Duodenal mucosa (tissue), 2 donors: ENCODE data around the gene PPP4R1.

Source experiments
- H3K27ac ChIP-seq: one replicate; pipeline ENCODE4 v1.7.0; 2013; ENCODE audit warnings: low read depth, low read length
- H3K27me3 ChIP-seq, 2 donors: one replicate each; pipeline ENCODE4 v1.7.0; 2013; ENCODE audit warnings: low read length in 2 of 2, control low read depth in 1 of 2; ENCODE audit not compliant: insufficient read depth in 2 of 2, control insufficient read depth in 1 of 2
- H3K36me3 ChIP-seq, 2 donors: one replicate each; pipeline ENCODE4 v1.7.0; 2013; ENCODE audit warnings: low read length in 2 of 2, control low read depth in 1 of 2; ENCODE audit not compliant: insufficient read depth in 2 of 2, control insufficient read depth in 1 of 2
- H3K4me1 ChIP-seq, 2 donors: one replicate each; pipeline ENCODE4 v1.7.0; 2013; ENCODE audit warnings: low read length in 2 of 2, control low read depth in 1 of 2; ENCODE audit not compliant: insufficient read depth in 2 of 2, control insufficient read depth in 1 of 2
- H3K4me3 ChIP-seq, 2 donors: one replicate each; pipeline ENCODE4 v1.7.0; 2013; ENCODE audit warnings: low read length in 2 of 2, low read depth in 1 of 2
- H3K9ac ChIP-seq, 2 donors: one replicate each; pipeline ENCODE4 v1.7.0; 2013; ENCODE audit warnings: low read length in 2 of 2, low read depth in 1 of 2
- H3K9me3 ChIP-seq, 2 donors: one replicate each; pipeline ENCODE4 v1.7.0; 2013; ENCODE audit warnings: low read length in 2 of 2, control low read depth in 1 of 2; ENCODE audit not compliant: control insufficient read depth in 1 of 2

PPP4R1 gene

GRCh38 chr18:9522952-9523351 lies 91.4 kb downstream of the PPP4R1 start:
- peaks cover 18 to 19% of the 10 kb centered on the region in 2 donors for H3K4me1 ChIP-seq
- H3K36me3 ChIP-seq = peaks cover 6 to 18% of the 10 kb centered on the region in 2 donors
- H3K27ac ChIP-seq = no peak overlapping the region
- H3K27me3 ChIP-seq = no peaks in the 10 kb centered on the region
- no peak overlapping the region for H3K4me3 ChIP-seq
- H3K9ac ChIP-seq = no peak overlapping the region
- H3K9me3 ChIP-seq = peaks cover 0 to 4% of the 10 kb centered on the region in 2 donors

GRCh38 chr18:9521770-9522169 lies 92.6 kb downstream of the PPP4R1 start:
- no peak overlapping the region for H3K4me3 ChIP-seq
- peaks cover 2 to 21% of the 10 kb centered on the region in 2 donors for H3K36me3 ChIP-seq
- H3K9ac ChIP-seq = no peak overlapping the region
- peaks cover 18 to 19% of the 10 kb centered on the region in 2 donors for H3K4me1 ChIP-seq
- H3K27ac ChIP-seq = no peak overlapping the region
- no peaks in the 10 kb centered on the region for H3K9me3 ChIP-seq
- H3K27me3 ChIP-seq = no peaks in the 10 kb centered on the region

GRCh38 chr18:9520666-9521065 lies 93.7 kb downstream of the PPP4R1 start:
- Histone ChIP-seq H3K27me3 (no peaks in the 10 kb centered on the region), H3K9ac (no peak overlapping the region), H3K4me1 (peaks cover 18 to 19% of the 10 kb centered on the region in 2 donors), H3K9me3 (no peaks in the 10 kb centered on the region), H3K36me3 (peaks cover 2 to 19% of the 10 kb centered on the region in 2 donors), H3K27ac (no peak overlapping the region), H3K4me3 (no peak overlapping the region)

GRCh38 chr18:9519399-9519798 lies 95.0 kb downstream of the PPP4R1 start:
- H3K4me1 ChIP-seq = peaks cover 18 to 19% of the 10 kb centered on the region in 2 donors
- H3K4me3 ChIP-seq = no peak overlapping the region
- no peaks in the 10 kb centered on the region for H3K9me3 ChIP-seq
- H3K36me3 ChIP-seq = peaks cover 2 to 16% of the 10 kb centered on the region in 2 donors
- H3K27ac ChIP-seq = no peak overlapping the region
- no peak overlapping the region for H3K9ac ChIP-seq
- no peaks in the 10 kb centered on the region for H3K27me3 ChIP-seq

DNA sequence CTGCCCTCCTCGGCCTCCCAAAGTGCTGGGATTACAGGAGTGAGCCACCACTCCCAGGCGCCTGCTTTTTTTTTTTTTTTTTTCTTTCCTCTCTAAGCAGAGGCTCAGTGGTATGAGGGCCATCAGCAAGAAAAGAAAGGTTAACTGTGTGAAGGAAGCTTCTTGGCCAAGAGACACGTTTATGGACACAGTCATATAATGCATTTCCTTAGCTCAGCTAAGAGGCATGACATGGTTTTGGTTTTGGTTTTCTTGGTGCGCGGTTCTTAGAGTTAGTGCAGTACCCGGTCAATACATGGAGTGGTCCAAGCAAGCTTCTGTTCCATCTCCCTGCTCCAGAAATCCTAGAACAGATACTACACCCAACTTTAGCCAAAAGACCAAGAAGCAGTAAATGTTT lies 96.5 kb downstream of the PPP4R1 start:
- Histone ChIP-seq H3K9ac (no peak overlapping the region), H3K4me3 (no peak overlapping the region), H3K27ac (no peak overlapping the region), H3K27me3 (no peaks in the 10 kb centered on the region), H3K9me3 (no peaks in the 10 kb centered on the region), H3K36me3 (peaks cover 2 to 17% of the 10 kb centered on the region in 2 donors), H3K4me1 (peaks cover 15 to 18% of the 10 kb centered on the region in 2 donors)

GRCh38 chr18:9516437-9517064 lies 97.8 kb downstream of the PPP4R1 start:
- Histone ChIP-seq H3K4me3 (no peak overlapping the region), H3K27ac (no peak overlapping the region), H3K9me3 (no peaks in the 10 kb centered on the region), H3K27me3 (no peaks in the 10 kb centered on the region), H3K36me3 (peaks cover 2 to 11% of the 10 kb centered on the region in 2 donors), H3K4me1 (peaks cover 12 to 13% of the 10 kb centered on the region in 2 donors), H3K9ac (no peak overlapping the region)

DNA sequence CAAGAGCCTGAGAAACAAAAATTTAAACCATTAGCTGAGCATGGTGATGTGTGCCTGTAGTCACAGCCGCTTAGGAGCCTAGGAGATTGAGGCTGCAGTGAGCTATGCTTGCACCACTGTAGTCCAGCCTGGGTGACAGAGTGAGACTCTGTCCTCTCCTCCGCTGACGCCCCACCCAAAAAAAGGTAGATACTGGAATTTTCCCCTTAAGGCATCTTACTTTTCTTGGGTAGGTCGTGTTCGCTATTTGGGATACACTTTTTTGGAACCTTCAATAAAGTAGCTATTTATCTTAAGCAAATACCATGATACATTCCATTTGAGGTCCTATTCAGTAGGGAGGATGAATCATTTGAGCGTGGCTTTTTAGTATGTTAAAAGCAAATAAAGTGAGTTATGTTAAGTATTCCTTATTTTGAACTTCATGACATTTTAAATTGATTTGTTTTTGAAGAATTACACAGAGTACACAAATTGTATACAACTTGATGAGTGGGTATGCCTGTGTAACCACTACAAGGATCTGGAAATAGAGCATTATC lies 100.3 kb downstream of the PPP4R1 start:
- Histone ChIP-seq H3K36me3 (peaks cover 2 to 11% of the 10 kb centered on the region in 2 donors), H3K9me3 (no peaks in the 10 kb centered on the region), H3K9ac (no peak overlapping the region), H3K4me3 (no peak overlapping the region), H3K27me3 (no peaks in the 10 kb centered on the region), H3K4me1 (no peaks in the 10 kb centered on the region), H3K27ac (no peak overlapping the region)

DNA sequence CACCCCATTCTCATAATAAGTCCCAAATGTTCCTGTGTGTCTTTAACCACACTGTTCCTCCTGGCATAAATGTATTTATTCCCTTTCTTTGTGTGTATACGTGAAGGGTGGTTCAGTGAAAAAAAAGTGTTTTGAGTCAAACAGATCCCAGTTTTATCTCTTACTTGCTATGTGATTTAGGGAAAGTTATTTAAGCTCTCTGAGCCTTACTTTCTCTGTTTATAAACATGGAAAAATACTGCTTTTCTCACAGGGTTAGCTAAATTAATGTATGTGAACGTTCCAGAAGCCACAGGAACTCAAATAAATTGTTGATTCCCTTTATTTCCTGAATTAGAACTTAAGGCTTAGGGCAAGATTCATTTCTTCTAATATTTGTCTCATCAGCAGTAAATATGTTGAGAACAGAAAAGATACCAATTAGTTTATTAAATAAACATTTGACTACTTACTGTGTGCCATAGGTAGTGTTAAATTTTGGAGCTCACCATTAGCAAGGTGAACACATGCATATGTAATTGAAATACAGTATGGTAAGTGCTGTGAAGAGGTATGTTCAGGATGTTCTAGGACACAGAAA lies 105.8 kb downstream of the PPP4R1 start:
- no peaks in the 10 kb centered on the region for H3K4me1 ChIP-seq
- no peak overlapping the region for H3K27ac ChIP-seq
- no peak overlapping the region for H3K4me3 ChIP-seq
- peaks cover 0 to 3% of the 10 kb centered on the region in 2 donors for H3K9me3 ChIP-seq
- H3K36me3 ChIP-seq = no peaks in the 10 kb centered on the region
- no peak overlapping the region for H3K9ac ChIP-seq
- H3K27me3 ChIP-seq = no peaks in the 10 kb centered on the region

GRCh38 chr18:9507565-9508088 lies 106.7 kb downstream of the PPP4R1 start:
- Histone ChIP-seq H3K27me3 (no peaks in the 10 kb centered on the region), H3K27ac (no peak overlapping the region), H3K4me1 (no peaks in the 10 kb centered on the region), H3K9ac (no peak overlapping the region), H3K36me3 (no peaks in the 10 kb centered on the region), H3K4me3 (no peak overlapping the region), H3K9me3 (peaks cover 0 to 6% of the 10 kb centered on the region in 2 donors)

- H3K4me1 ChIP-seq = no peaks in the 10 kb centered on the region
- no peak overlapping the region for H3K4me3 ChIP-seq
- H3K9ac ChIP-seq = no peak overlapping the region
- peaks cover 0 to 6% of the 10 kb centered on the region in 2 donors for H3K9me3 ChIP-seq
- H3K27me3 ChIP-seq = no peaks in the 10 kb centered on the region
- no peaks in the 10 kb centered on the region for H3K36me3 ChIP-seq
- H3K27ac ChIP-seq = no peak overlapping the region
These were observed 108.1 kb downstream of the PPP4R1 start for GRCh38 chr18:9506046-9506792.
